Muscle layer of colon (tissue), 2 donors: ENCODE measurements around the gene EXOC3.
"Not testable (repeated sequence)": the region's sequence is repeated elsewhere in the genome, so short reads cannot be mapped to it uniquely, and the experiment has no call there.

Source experiments
- H3K27ac ChIP-seq: one replicate; pipeline ENCODE4 v1.7.0; 2013; ENCODE audit warnings: low read depth, mild to moderate bottlenecking, low read length, moderate library complexity
- H3K27me3 ChIP-seq, 2 donors: one replicate each; pipeline ENCODE4 v1.7.0; 2013; ENCODE audit warnings: low read length in 2 of 2, mild to moderate bottlenecking in 2 of 2; ENCODE audit not compliant: insufficient read depth in 2 of 2, control insufficient read depth in 1 of 2
- H3K36me3 ChIP-seq: one replicate; pipeline ENCODE4 v1.7.0; 2013; ENCODE audit warnings: mild to moderate bottlenecking, low read length; ENCODE audit not compliant: insufficient read depth
- H3K4me1 ChIP-seq: one replicate; pipeline ENCODE4 v1.7.0; 2013; ENCODE audit warnings: mild to moderate bottlenecking, low read length; ENCODE audit not compliant: insufficient read depth
- H3K4me3 ChIP-seq, 2 donors: one replicate each; pipeline ENCODE4 v1.7.0; 2013; ENCODE audit warnings: low read length in 2 of 2, low read depth in 1 of 2, mild to moderate bottlenecking in 1 of 2, moderate library complexity in 1 of 2
- H3K9ac ChIP-seq: one replicate; pipeline ENCODE4 v1.7.0; 2013; ENCODE audit warnings: low read length
- H3K9me3 ChIP-seq: one replicate; pipeline ENCODE4 v1.7.0; 2013; ENCODE audit warnings: mild to moderate bottlenecking, low read length
- donor health status: abdominal sarcoma.
- donor health status: Adenocarcinoma of cecum.

The EXOC3 gene

GRCh38 chr5:479566-480319 is 36.8 kb downstream of the EXOC3 start:
- no peak overlapping the region for H3K4me3 ChIP-seq
- H3K27ac ChIP-seq: no peak overlapping the region
- peaks cover 4% of the 10 kb centered on the region for H3K4me1 ChIP-seq
- no peaks in the 10 kb centered on the region for H3K9me3 ChIP-seq
- H3K27me3 ChIP-seq: peaks cover 22 to 81% of the 10 kb centered on the region in 2 donors
- H3K9ac ChIP-seq: no peak overlapping the region
- no peaks in the 10 kb centered on the region for H3K36me3 ChIP-seq

GRCh38 chr5:481347-481746 is 38.4 kb downstream of the EXOC3 start:
- Histone ChIP-seq H3K9me3 (no peaks in the 10 kb centered on the region), H3K27me3 (peaks cover 7 to 73% of the 10 kb centered on the region in 2 donors), H3K4me1 (no peaks in the 10 kb centered on the region)

GRCh38 chr5:482021-482420 is 39.0 kb downstream of the EXOC3 start:
- peaks cover 6 to 66% of the 10 kb centered on the region in 2 donors for H3K27me3 ChIP-seq
- no peaks in the 10 kb centered on the region for H3K36me3 ChIP-seq
- no peaks in the 10 kb centered on the region for H3K4me1 ChIP-seq
- H3K9ac ChIP-seq: no peak overlapping the region
- H3K27ac ChIP-seq: no peak overlapping the region
- H3K9me3 ChIP-seq: no peaks in the 10 kb centered on the region
- no peak overlapping the region for H3K4me3 ChIP-seq

More at GRCh38 chr5:481347-481746, 38.4 kb downstream of the EXOC3 start:
- Histone ChIP-seq H3K36me3 (no peaks in the 10 kb centered on the region), H3K9ac (no peak overlapping the region), H3K27ac (no peak overlapping the region), H3K4me3 (no peak overlapping the region)

GRCh38 chr5:482506-482905 is 39.5 kb downstream of the EXOC3 start:
- Histone ChIP-seq H3K4me3 (no peak overlapping the region), H3K4me1 (no peaks in the 10 kb centered on the region), H3K9ac (no peak overlapping the region), H3K9me3 (no peaks in the 10 kb centered on the region), H3K27ac (no peak overlapping the region), H3K27me3 (peaks cover 6 to 61% of the 10 kb centered on the region in 2 donors), H3K36me3 (no peaks in the 10 kb centered on the region)

- Histone ChIP-seq H3K9ac (no peak overlapping the region), H3K9me3 (no peaks in the 10 kb centered on the region), H3K27me3 (peaks cover 6 to 56% of the 10 kb centered on the region in 2 donors), H3K4me1 (no peaks in the 10 kb centered on the region), H3K36me3 (no peaks in the 10 kb centered on the region), H3K27ac (no peak overlapping the region), H3K4me3 (no peak overlapping the region)
These were observed 40.0 kb downstream of the EXOC3 start for GRCh38 chr5:483011-483410.

DNA sequence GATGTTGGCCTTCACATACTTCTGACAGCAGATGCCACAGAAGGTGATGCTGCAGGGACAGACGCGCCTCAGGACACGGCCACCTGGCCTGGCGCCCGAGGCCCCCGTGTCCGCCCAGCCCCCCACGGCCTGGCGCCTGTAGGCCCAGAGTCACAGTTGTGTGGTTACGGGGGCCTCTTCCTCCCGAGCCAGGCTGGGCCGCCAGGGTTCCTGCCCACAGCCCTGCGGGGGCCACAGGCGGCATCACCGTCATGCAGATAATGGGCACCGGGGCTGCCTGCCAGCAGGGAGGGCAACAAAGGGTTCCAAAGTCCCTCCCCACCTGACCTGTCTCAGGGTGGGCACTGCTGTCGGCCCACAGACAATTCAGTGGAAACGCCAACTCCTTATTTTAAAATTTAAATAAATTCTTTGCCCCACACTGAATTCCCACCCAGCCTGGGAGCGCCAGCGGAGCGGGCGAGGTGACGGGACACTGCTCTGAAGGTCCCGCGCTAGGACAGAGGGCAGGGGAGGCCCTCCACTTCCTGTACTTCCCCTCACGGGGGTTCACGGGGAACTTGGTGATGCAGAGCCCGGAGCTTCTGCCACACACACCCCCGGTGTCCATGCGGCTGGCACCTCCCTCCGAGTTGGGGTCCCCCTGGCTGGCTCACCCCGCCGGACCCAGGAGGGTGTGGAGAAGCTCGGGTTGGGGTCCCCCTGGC is 40.6 kb downstream of the EXOC3 start:
- no peak overlapping the region for H3K9ac ChIP-seq
- no peaks in the 10 kb centered on the region for H3K36me3 ChIP-seq
- no peaks in the 10 kb centered on the region for H3K9me3 ChIP-seq
- H3K4me1 ChIP-seq: no peaks in the 10 kb centered on the region
- H3K27ac ChIP-seq: no peak overlapping the region
- H3K4me3 ChIP-seq: no peak overlapping the region
- H3K27me3 ChIP-seq: peaks cover 6 to 52% of the 10 kb centered on the region in 2 donors

- no peak overlapping the region for H3K4me3 ChIP-seq
- no peak overlapping the region for H3K27ac ChIP-seq
- H3K9me3 ChIP-seq: no peaks in the 10 kb centered on the region
- H3K4me1 ChIP-seq: no peaks in the 10 kb centered on the region
- no peaks in the 10 kb centered on the region for H3K36me3 ChIP-seq
- no peak overlapping the region for H3K9ac ChIP-seq
- peaks cover 6 to 49% of the 10 kb centered on the region in 2 donors for H3K27me3 ChIP-seq
These were observed 41.6 kb downstream of the EXOC3 start for GRCh38 chr5:484556-484955.

DNA sequence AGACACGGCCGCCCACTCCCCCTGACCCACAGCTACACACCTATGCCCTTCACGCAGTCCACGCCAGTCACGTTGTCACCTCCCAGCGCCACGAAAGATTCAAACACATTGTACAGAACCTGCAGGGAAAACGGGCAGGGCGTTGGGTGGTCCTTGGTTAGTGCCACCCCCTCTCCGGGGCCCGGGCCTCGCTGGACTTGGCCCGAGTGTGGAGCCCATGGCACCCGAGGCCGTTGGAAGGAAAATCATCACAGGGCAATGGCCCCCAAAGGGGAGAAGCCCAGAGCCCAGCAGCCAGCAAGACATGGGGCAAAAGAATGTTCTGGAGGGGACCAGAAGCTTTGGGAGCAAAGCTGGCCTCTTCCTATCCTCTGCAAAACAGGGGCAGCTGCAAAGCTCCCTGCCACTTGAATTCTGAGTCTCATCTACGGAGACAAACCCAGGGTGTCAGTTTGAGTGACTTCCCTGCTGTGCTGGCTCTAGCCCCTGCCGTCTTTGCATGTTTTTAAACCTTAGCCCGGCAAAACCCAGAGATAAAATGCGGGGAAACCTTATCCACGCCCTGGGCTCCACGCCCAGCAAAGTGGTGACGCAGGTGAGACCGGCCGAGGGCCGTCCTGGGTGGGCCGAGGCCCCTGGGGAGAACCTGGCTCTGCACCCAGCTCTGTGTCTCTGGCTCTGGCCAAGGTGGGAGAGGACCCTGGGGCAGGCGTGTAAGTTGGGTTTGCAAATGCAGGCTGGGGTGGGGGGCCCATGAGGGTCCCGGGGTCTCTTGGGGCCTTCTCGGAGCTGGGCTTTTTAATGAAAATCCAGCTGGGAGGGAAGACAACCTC is 42.4 kb downstream of the EXOC3 start:
- H3K4me1 ChIP-seq: no peaks in the 10 kb centered on the region
- H3K27ac ChIP-seq: no peak overlapping the region
- peaks cover 6 to 41% of the 10 kb centered on the region in 2 donors for H3K27me3 ChIP-seq
- no peaks in the 10 kb centered on the region for H3K36me3 ChIP-seq
- no peak overlapping the region for H3K4me3 ChIP-seq
- no peak overlapping the region for H3K9ac ChIP-seq
- H3K9me3 ChIP-seq: no peaks in the 10 kb centered on the region

DNA sequence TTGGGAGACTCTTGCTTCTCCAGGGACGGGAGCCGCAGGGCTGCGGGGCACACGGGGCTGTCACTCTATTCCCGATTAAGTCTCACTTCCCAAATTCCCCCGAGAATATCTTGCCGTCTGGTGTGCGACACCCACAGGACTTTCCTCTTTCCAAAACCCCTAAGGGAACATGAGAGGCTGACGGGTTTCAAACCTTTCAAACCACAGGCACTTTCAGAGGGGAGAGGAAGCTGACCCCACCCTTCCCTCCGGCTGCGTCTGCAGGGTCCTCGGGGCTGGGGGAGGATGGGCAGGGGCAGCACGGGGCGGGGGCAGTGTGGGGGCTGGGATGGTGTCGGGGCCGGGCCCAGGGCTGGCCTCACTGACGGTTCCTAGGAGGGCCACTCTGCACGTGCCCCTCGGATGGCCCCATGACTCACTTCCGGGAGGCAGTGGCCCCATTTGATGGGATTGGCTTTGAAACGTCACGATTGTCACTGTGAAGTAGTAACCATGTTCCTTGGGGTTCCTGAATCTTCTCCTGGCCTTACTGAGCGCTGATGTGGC is 43.0 kb downstream of the EXOC3 start:
- no peak overlapping the region for H3K9ac ChIP-seq

GRCh38 chr5:486597-486996 is 43.6 kb downstream of the EXOC3 start:
- H3K27ac ChIP-seq, H3K4me1 ChIP-seq: not testable (repeated sequence)
- peaks cover 0 to 38% of the 10 kb centered on the region in 2 donors for H3K27me3 ChIP-seq

More for the DNA sequence above, 43.0 kb downstream of the EXOC3 start:
- H3K4me1 ChIP-seq: no peaks in the 10 kb centered on the region
- H3K4me3 ChIP-seq: no peak overlapping the region
- H3K9me3 ChIP-seq: no peaks in the 10 kb centered on the region
- H3K27ac ChIP-seq: no peak overlapping the region
- no peaks in the 10 kb centered on the region for H3K36me3 ChIP-seq
- H3K27me3 ChIP-seq: peaks cover 4 to 34% of the 10 kb centered on the region in 2 donors

GRCh38 chr5:488241-488640 is 45.3 kb downstream of the EXOC3 start:
- Histone ChIP-seq H3K9me3 (no peaks in the 10 kb centered on the region), H3K27ac (no peak overlapping the region), H3K9ac (no peak overlapping the region), H3K36me3 (no peaks in the 10 kb centered on the region), H3K4me1 (no peaks in the 10 kb centered on the region), H3K27me3 (peaks cover 0 to 33% of the 10 kb centered on the region in 2 donors), H3K4me3 (no peak overlapping the region)

More at GRCh38 chr5:486597-486996, 43.6 kb downstream of the EXOC3 start:
- not testable (repeated sequence) for H3K4me3 ChIP-seq, H3K9ac ChIP-seq, H3K36me3 ChIP-seq, H3K9me3 ChIP-seq
